ENCODE measurements around the gene MRPL50.

MRPL50 gene

GRCh38 chr9:101371813-101372212 lies 26.6 kb downstream of the MRPL50 start:
- DNase-seq (ENCODE audit: low spot score) = no peak
- Histone ChIP-seq H3K9ac (ENCODE audit: low read depth, low read length, poor library complexity) (no peak overlapping the region), H4K91ac (ENCODE audit: low read depth, low read length, poor library complexity) (no peak overlapping the region), H3K4ac (ENCODE audit: low read length) (no peak overlapping the region), H2BK120ac (ENCODE audit: low read depth, low read length) (no peak overlapping the region), H2AFZ (ENCODE audit: low read length) (no peak overlapping the region), H3K23ac (ENCODE audit: low read depth, low read length, poor library complexity) (no peak overlapping the region), H3K4me2 (ENCODE audit: insufficient read depth, low read length, poor library complexity, severe bottlenecking) (no peak overlapping the region), H3K27me3 (ENCODE audit: control insufficient read depth in 3 of 3, insufficient read depth in 3 of 3, low read depth in 1 of 3, low read length in 3 of 3) (no peaks in the 10 kb centered on the region), H3K27ac (replicated peaks; ENCODE audit: low read length) (no peak overlapping the region), H4K8ac (ENCODE audit: low read depth, low read length) (no peak overlapping the region), H3K36me3 (replicated peaks in 1 of 2; ENCODE audit: control insufficient read depth in 2 of 2, insufficient read depth in 2 of 2, low read length in 2 of 2) (no peaks in the 10 kb centered on the region), H3K4me1 (ENCODE audit: control insufficient read depth in 2 of 2, insufficient read depth in 1 of 2, low read depth in 1 of 2, low read length in 2 of 2) (peaks cover 1 to 11% of the 10 kb centered on the region in 2 donors), H3K14ac (ENCODE audit: low read length) (no peak overlapping the region), H3K9me3 (replicated peaks in 1 of 2; ENCODE audit: control insufficient read depth in 2 of 2, insufficient read depth in 1 of 2, low read depth in 1 of 2, low read length in 2 of 2) (no peaks in the 10 kb centered on the region), H2BK12ac (ENCODE audit: low read length) (no peak overlapping the region), H3K18ac (ENCODE audit: low read length) (no peak overlapping the region), H3K79me1 (ENCODE audit: low read depth, low read length) (no peaks in the 10 kb centered on the region), H3K4me3 (ENCODE audit: low read length in 2 of 2) (no peak overlapping the region), H2AK5ac (ENCODE audit: low read depth, low read length) (no peak overlapping the region), H2BK5ac (ENCODE audit: low read length) (no peak overlapping the region), H2BK15ac (ENCODE audit: low read length) (no peak overlapping the region)
- WGBS, 2 donors (ENCODE audit: extremely low coverage in 2 of 2, insufficient read length in 2 of 2, insufficient replicate concordance in 1 of 2) = 100% methylated on average over 1 of the region's 3 CpGs; no CpG with 5 or more reads in 1 of the 2 donors

DNA sequence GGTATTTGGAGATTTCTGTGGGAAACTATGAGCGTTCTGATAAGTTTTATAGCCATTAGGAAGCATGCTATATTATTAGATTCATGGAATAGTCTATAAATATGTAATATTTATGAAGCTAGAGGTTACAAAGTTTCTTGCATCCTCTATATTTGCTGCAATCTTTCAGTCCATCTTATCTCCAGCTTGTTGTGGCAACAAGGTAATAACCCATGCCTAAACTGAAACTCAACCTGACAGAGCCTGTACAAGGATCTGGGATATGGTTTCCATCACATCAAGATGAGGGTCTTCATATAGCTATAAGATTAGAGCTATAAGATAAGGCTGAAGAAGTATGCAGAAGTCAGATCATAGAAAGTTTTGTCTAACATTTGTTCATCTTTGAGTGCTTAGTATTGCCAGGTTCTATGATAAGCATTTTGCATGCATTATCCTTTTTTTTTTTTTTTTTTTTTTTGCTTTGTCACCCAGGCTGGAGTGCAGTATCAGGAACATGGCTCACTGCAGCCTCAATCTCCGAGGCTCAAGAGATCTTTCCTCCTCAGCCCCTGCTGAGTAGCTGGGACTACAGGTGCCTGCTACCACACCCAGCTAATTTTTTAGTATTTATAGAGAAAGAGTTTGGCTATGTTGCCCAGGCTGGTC lies 28.4 kb downstream of the MRPL50 start:
- H3K23ac ChIP-seq (ENCODE audit: low read depth, low read length, poor library complexity) = no peak overlapping the region
- no peaks in the 10 kb centered on the region for H3K9me3 ChIP-seq (replicated peaks in 1 of 2; ENCODE audit: control insufficient read depth in 2 of 2, insufficient read depth in 1 of 2, low read depth in 1 of 2, low read length in 2 of 2)
- H2BK5ac ChIP-seq (ENCODE audit: low read length) = no peak overlapping the region
- H3K27me3 ChIP-seq (ENCODE audit: control insufficient read depth in 3 of 3, insufficient read depth in 3 of 3, low read depth in 1 of 3, low read length in 3 of 3) = no peaks in the 10 kb centered on the region
- WGBS, 2 donors (ENCODE audit: extremely low coverage in 2 of 2, insufficient read length in 2 of 2, insufficient replicate concordance in 1 of 2) = no CpG with 5 or more reads among the region's 2 CpGs
- H2BK15ac ChIP-seq (ENCODE audit: low read length) = no peak overlapping the region
- no peak overlapping the region for H3K4ac ChIP-seq (ENCODE audit: low read length)
- H3K4me3 ChIP-seq (ENCODE audit: low read length in 2 of 2) = no peak overlapping the region
- no peaks in the 10 kb centered on the region for H3K36me3 ChIP-seq (replicated peaks in 1 of 2; ENCODE audit: control insufficient read depth in 2 of 2, insufficient read depth in 2 of 2, low read length in 2 of 2)
- peaks cover 0 to 6% of the 10 kb centered on the region in 2 donors for H3K4me1 ChIP-seq (ENCODE audit: control insufficient read depth in 2 of 2, insufficient read depth in 1 of 2, low read depth in 1 of 2, low read length in 2 of 2)
- H4K8ac ChIP-seq (ENCODE audit: low read depth, low read length) = no peak overlapping the region
- DNase-seq (ENCODE audit: low spot score) = no peak
- no peak overlapping the region for H3K9ac ChIP-seq (ENCODE audit: low read depth, low read length, poor library complexity)
- H2AK5ac ChIP-seq (ENCODE audit: low read depth, low read length) = no peak overlapping the region
- H3K14ac ChIP-seq (ENCODE audit: low read length) = no peak overlapping the region
- H4K91ac ChIP-seq (ENCODE audit: low read depth, low read length, poor library complexity) = no peak overlapping the region
- H3K18ac ChIP-seq (ENCODE audit: low read length) = no peak overlapping the region
- no peak overlapping the region for H2AFZ ChIP-seq (ENCODE audit: low read length)
- no peak overlapping the region for H3K4me2 ChIP-seq (ENCODE audit: insufficient read depth, low read length, poor library complexity, severe bottlenecking)
- no peak overlapping the region for H2BK12ac ChIP-seq (ENCODE audit: low read length)
- no peak overlapping the region for H3K27ac ChIP-seq (replicated peaks; ENCODE audit: low read length)
- H2BK120ac ChIP-seq (ENCODE audit: low read depth, low read length) = no peak overlapping the region
- no peaks in the 10 kb centered on the region for H3K79me1 ChIP-seq (ENCODE audit: low read depth, low read length)

GRCh38 chr9:101369286-101369685 lies 29.1 kb downstream of the MRPL50 start:
- Histone ChIP-seq H3K27ac (replicated peaks; ENCODE audit: low read length) (no peak overlapping the region), H3K4me2 (ENCODE audit: insufficient read depth, low read length, poor library complexity, severe bottlenecking) (no peak overlapping the region)
- no CpG with 5 or more reads among the region's 2 CpGs for WGBS, 2 donors (ENCODE audit: extremely low coverage in 2 of 2, insufficient read length in 2 of 2, insufficient replicate concordance in 1 of 2)

DNA sequence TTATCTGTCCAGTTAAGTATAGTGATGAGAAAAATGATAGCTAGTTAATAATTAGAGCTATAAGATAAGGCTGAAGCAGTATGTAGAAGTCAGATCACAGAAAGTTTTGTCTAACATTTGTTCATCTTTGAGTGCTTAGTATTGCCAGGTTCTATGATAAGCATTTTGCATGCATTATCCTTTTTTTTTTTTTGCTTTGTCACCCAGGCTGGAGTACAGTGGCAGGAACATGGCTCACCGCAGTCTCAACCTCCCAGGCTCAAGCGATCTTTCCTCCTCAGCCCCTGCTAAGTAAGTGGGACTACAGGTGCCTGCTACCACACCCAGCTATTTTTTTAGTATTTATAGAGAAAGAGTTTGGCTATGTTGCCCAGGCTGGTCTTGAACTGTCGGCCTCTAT lies 31.1 kb downstream of the MRPL50 start:
- Histone ChIP-seq H3K4me1 (ENCODE audit: control insufficient read depth in 2 of 2, insufficient read depth in 1 of 2, low read depth in 1 of 2, low read length in 2 of 2) (peaks cover 0 to 3% of the 10 kb centered on the region in 2 donors), H2BK5ac (ENCODE audit: low read length) (no peak overlapping the region), H3K14ac (ENCODE audit: low read length) (no peak overlapping the region), H3K27ac (replicated peaks; ENCODE audit: low read length) (no peak overlapping the region), H3K4me2 (ENCODE audit: insufficient read depth, low read length, poor library complexity, severe bottlenecking) (no peak overlapping the region), H3K9ac (ENCODE audit: low read depth, low read length, poor library complexity) (no peak overlapping the region), H2BK15ac (ENCODE audit: low read length) (no peak overlapping the region), H3K4ac (ENCODE audit: low read length) (no peak overlapping the region), H2BK120ac (ENCODE audit: low read depth, low read length) (no peak overlapping the region), H3K79me1 (ENCODE audit: low read depth, low read length) (no peaks in the 10 kb centered on the region), H2BK12ac (ENCODE audit: low read length) (no peak overlapping the region), H3K9me3 (replicated peaks in 1 of 2; ENCODE audit: control insufficient read depth in 2 of 2, insufficient read depth in 1 of 2, low read depth in 1 of 2, low read length in 2 of 2) (no peaks in the 10 kb centered on the region), H3K27me3 (ENCODE audit: control insufficient read depth in 3 of 3, insufficient read depth in 3 of 3, low read depth in 1 of 3, low read length in 3 of 3) (no peaks in the 10 kb centered on the region), H3K18ac (ENCODE audit: low read length) (no peak overlapping the region), H4K91ac (ENCODE audit: low read depth, low read length, poor library complexity) (no peak overlapping the region), H2AFZ (ENCODE audit: low read length) (no peak overlapping the region), H3K23ac (ENCODE audit: low read depth, low read length, poor library complexity) (no peak overlapping the region), H4K8ac (ENCODE audit: low read depth, low read length) (no peak overlapping the region), H3K4me3 (ENCODE audit: low read length in 2 of 2) (no peak overlapping the region), H2AK5ac (ENCODE audit: low read depth, low read length) (no peak overlapping the region), H3K36me3 (replicated peaks in 1 of 2; ENCODE audit: control insufficient read depth in 2 of 2, insufficient read depth in 2 of 2, low read length in 2 of 2) (no peaks in the 10 kb centered on the region)
- no peak for DNase-seq (ENCODE audit: low spot score)
- WGBS, 2 donors (ENCODE audit: extremely low coverage in 2 of 2, insufficient read length in 2 of 2, insufficient replicate concordance in 1 of 2) = no CpG with 5 or more reads among the region's 3 CpGs

More at GRCh38 chr9:101369286-101369685, 29.1 kb downstream of the MRPL50 start:
- Histone ChIP-seq H3K23ac (ENCODE audit: low read depth, low read length, poor library complexity) (no peak overlapping the region), H2BK5ac (ENCODE audit: low read length) (no peak overlapping the region), H2BK15ac (ENCODE audit: low read length) (no peak overlapping the region), H3K79me1 (ENCODE audit: low read depth, low read length) (no peaks in the 10 kb centered on the region), H3K9me3 (replicated peaks in 1 of 2; ENCODE audit: control insufficient read depth in 2 of 2, insufficient read depth in 1 of 2, low read depth in 1 of 2, low read length in 2 of 2) (no peaks in the 10 kb centered on the region), H3K4me3 (ENCODE audit: low read length in 2 of 2) (no peak overlapping the region), H4K91ac (ENCODE audit: low read depth, low read length, poor library complexity) (no peak overlapping the region), H2BK12ac (ENCODE audit: low read length) (no peak overlapping the region), H3K4ac (ENCODE audit: low read length) (no peak overlapping the region), H2BK120ac (ENCODE audit: low read depth, low read length) (no peak overlapping the region), H3K18ac (ENCODE audit: low read length) (no peak overlapping the region), H4K8ac (ENCODE audit: low read depth, low read length) (no peak overlapping the region), H3K14ac (ENCODE audit: low read length) (no peak overlapping the region), H3K36me3 (replicated peaks in 1 of 2; ENCODE audit: control insufficient read depth in 2 of 2, insufficient read depth in 2 of 2, low read length in 2 of 2) (no peaks in the 10 kb centered on the region), H2AFZ (ENCODE audit: low read length) (no peak overlapping the region), H3K27me3 (ENCODE audit: control insufficient read depth in 3 of 3, insufficient read depth in 3 of 3, low read depth in 1 of 3, low read length in 3 of 3) (no peaks in the 10 kb centered on the region), H3K4me1 (ENCODE audit: control insufficient read depth in 2 of 2, insufficient read depth in 1 of 2, low read depth in 1 of 2, low read length in 2 of 2) (peaks cover 0 to 6% of the 10 kb centered on the region in 2 donors), H3K9ac (ENCODE audit: low read depth, low read length, poor library complexity) (no peak overlapping the region), H2AK5ac (ENCODE audit: low read depth, low read length) (no peak overlapping the region)
- no peak for DNase-seq (ENCODE audit: low spot score)

Data from neuronal stem cell (in vitro differentiated cells).